OCI-LY1 (cell line): ENCODE measurements around the gene GORASP1.

Experiments
- H2AFZ ChIP-seq: fragments of 200-600 bp; sonication (generic), shearing (Covaris generic); 2 replicates; pipeline ENCODE4 v1.6.0; 2014; ENCODE audit warnings: antibody characterized with exemption, mild to moderate bottlenecking, low read length
- H3F3A ChIP-seq: fragments of 200-600 bp; sonication (generic), shearing (Covaris generic); 2 replicates; pipeline ENCODE4 v1.6.0; 2014; ENCODE audit warnings: mild to moderate bottlenecking, antibody characterized with exemption, low read length, moderate library complexity; ENCODE audit not compliant: insufficient read depth
- H3K27ac ChIP-seq: fragments of 200-600 bp; sonication (generic); 2 replicates; pipeline ENCODE4 v1.5.1; 2014; ENCODE audit warnings: low read length, mixed run types, mild to moderate bottlenecking, low read depth; ENCODE audit not compliant: poor library complexity, severe bottlenecking
- H3K27me3 ChIP-seq: fragments of 200-600 bp; sonication (generic); 2 replicates; pipeline ENCODE4 v1.6.0; 2014; ENCODE audit warnings: antibody characterized with exemption, mild to moderate bottlenecking, low read length, moderate library complexity; ENCODE audit not compliant: insufficient read depth
- H3K36me3 ChIP-seq: fragments of 200-600 bp; sonication (generic); 2 replicates; pipeline ENCODE4 v1.6.1; 2014; ENCODE audit warnings: mild to moderate bottlenecking, antibody characterized with exemption, low read length, moderate library complexity, mixed read lengths; ENCODE audit not compliant: insufficient read depth
- H3K4me1 ChIP-seq: fragments of 200-600 bp; sonication (generic); 2 replicates; pipeline ENCODE4 v1.5.1; 2014; ENCODE audit warnings: mild to moderate bottlenecking, low read length, moderate library complexity; ENCODE audit not compliant: insufficient read depth, severe bottlenecking
- H3K4me2 ChIP-seq: fragments of 200-600 bp; sonication (generic), shearing (Covaris generic); 2 replicates; pipeline ENCODE4 v1.6.1; 2014; ENCODE audit warnings: low read length
- H3K4me3 ChIP-seq: fragments of 200-600 bp; sonication (generic); 2 replicates; pipeline ENCODE4 v1.5.1; 2014; ENCODE audit warnings: low read length, low read depth, mild to moderate bottlenecking, mixed read lengths; ENCODE audit not compliant: poor library complexity, severe bottlenecking
- H3K79me2 ChIP-seq: fragments of 200-600 bp; shearing (Covaris generic); 2 replicates; pipeline ENCODE4 v1.6.1; 2016; ENCODE audit warnings: mixed run types, low read length, mixed read lengths; ENCODE audit not compliant: insufficient read depth
- H3K9ac ChIP-seq: fragments of 200-600 bp; sonication (generic), shearing (Covaris generic); 2 replicates; pipeline ENCODE4 v1.6.1; 2014; ENCODE audit warnings: mild to moderate bottlenecking, low read length, mixed read lengths
- H3K9me2 ChIP-seq: fragments of 200-600 bp; sonication (generic), shearing (Covaris generic); 2 replicates; pipeline ENCODE4 v1.6.1; 2014; ENCODE audit warnings: low read depth, mild to moderate bottlenecking, low read length, mixed read lengths
- H3K9me3 ChIP-seq: fragments of 200-600 bp; shearing (Covaris generic); 2 replicates; pipeline ENCODE4 v1.6.1; 2014; ENCODE audit warnings: low read length, mixed read lengths
- H4K20me1 ChIP-seq: fragments of 200-600 bp; sonication (generic), shearing (Covaris generic); 2 replicates; pipeline ENCODE4 v1.6.0; 2016; ENCODE audit warnings: mild to moderate bottlenecking, low read length; ENCODE audit not compliant: insufficient read depth
- CTCF ChIP-seq: fragments of 200-600 bp; sonication (generic), shearing (Covaris generic); IDR thresholded peaks from 2 replicates; pipeline ENCODE4 v1.5.1; 2017; ENCODE audit warnings: mild to moderate bottlenecking, antibody characterized with exemption, low read length, moderate library complexity, mixed read lengths
- EZH2 ChIP-seq: fragments of 200-600 bp; sonication (generic), shearing (Covaris generic); IDR thresholded peaks from 2 replicates; pipeline ENCODE4 v1.8.0; 2017; ENCODE audit warnings: borderline replicate concordance, mixed run types, mild to moderate bottlenecking, antibody characterized with exemption, low read length, moderate library complexity, mixed read lengths

GORASP1 gene

DNA sequence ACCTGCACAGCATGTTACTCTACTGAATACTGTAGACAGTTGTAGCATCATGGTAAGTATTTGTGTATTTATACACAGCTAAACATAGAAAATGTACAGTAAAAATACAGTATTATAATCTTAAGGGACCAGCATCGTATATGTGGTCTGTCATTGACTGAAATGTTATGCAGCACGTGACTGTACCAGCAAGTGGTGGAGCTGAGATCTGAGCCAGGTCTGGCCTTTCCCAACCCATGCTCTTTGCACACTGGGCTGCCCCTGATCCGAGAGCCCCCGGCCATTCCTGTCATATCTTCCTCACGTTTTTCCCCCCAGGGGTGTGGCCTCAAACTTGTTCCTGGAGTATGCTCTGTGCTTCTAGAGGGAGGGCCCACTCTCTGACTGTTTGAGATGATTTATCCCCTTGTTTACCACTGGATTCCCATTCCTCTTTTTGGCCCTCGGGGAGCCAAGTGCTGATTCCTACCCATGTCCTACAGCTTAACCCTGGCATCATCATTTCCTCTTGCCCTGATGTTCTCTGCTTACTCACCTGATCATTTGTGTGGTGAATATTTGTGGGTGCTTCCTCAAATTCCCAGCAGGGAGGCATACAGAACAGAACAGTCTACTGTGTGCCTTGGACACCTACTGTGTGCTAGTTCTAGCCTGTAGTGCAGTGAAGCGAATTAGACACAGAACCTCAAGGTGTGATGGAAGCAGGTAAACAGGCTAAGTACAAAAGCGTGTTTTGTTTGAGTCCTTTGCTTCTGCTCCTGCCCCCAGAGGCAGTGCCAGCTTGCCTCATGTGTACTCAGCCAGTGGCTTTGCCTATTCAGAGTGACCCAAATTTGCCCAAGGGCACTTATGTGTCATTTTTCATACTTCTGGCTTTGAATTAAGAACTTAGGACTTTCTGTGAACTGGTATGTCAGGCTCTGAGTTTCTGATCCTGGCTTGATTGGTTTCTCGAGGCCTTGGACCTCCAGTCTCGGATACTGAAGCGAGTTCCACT lies 25.0 kb upstream of the GORASP1 start:
- H3K9me3 ChIP-seq, result no peaks in the 10 kb centered on the region
- no peaks in the 10 kb centered on the region for H3K79me2 ChIP-seq
- no peak for TF ChIP-seq EZH2
- no peak for TF ChIP-seq CTCF
- H3K27ac ChIP-seq, result no peak overlapping the region
- H4K20me1 ChIP-seq, result no peaks in the 10 kb centered on the region
- H3F3A ChIP-seq, result no peaks in the 10 kb centered on the region
- peaks cover 10% of the 10 kb centered on the region for H3K4me1 ChIP-seq
- H3K4me2 ChIP-seq, result no peak overlapping the region
- no peaks in the 10 kb centered on the region for H3K9me2 ChIP-seq
- H3K36me3 ChIP-seq, result no peaks in the 10 kb centered on the region
- H3K27me3 ChIP-seq, result no peaks in the 10 kb centered on the region
- no peak overlapping the region for H2AFZ ChIP-seq
- H3K9ac ChIP-seq, result no peak overlapping the region
- no peak overlapping the region for H3K4me3 ChIP-seq

DNA sequence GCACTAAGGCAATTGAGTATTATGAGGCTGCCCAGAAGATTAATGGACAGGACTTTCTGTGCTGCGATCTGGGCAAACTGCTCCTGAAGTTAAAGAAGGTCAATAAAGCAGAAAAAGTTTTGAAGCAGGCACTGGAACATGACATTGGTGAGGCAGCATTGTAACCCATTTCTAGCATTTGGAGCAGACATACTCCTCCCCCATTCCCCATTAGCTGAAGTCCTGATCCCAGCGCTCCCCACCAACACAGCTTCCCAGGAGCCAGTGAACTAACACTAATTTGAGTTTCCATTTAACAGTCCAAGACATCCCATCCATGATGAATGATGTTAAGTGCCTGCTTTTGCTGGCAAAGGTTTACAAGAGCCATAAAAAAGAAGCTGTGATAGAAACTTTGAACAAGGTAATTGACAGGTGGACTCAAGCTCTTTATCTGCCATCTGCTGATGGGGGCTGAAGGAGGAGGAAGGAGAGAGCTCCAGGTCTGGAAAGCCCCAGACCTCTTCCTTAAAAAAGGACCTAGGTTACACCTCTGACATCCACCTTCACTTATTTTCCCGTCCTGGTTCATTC lies 23.4 kb upstream of the GORASP1 start:
- no peak for TF ChIP-seq CTCF
- TF ChIP-seq EZH2, result no peak
- no peak overlapping the region for H3K4me2 ChIP-seq
- H4K20me1 ChIP-seq, result no peaks in the 10 kb centered on the region
- no peaks in the 10 kb centered on the region for H3F3A ChIP-seq
- no peak overlapping the region for H3K4me3 ChIP-seq
- no peaks in the 10 kb centered on the region for H3K9me2 ChIP-seq
- H3K79me2 ChIP-seq, result no peaks in the 10 kb centered on the region
- peaks cover 18% of the 10 kb centered on the region for H3K4me1 ChIP-seq
- no peaks in the 10 kb centered on the region for H3K9me3 ChIP-seq
- no peaks in the 10 kb centered on the region for H3K27me3 ChIP-seq
- no peak overlapping the region for H2AFZ ChIP-seq
- H3K27ac ChIP-seq, result no peak overlapping the region
- no peak overlapping the region for H3K9ac ChIP-seq
- H3K36me3 ChIP-seq, result no peaks in the 10 kb centered on the region

DNA sequence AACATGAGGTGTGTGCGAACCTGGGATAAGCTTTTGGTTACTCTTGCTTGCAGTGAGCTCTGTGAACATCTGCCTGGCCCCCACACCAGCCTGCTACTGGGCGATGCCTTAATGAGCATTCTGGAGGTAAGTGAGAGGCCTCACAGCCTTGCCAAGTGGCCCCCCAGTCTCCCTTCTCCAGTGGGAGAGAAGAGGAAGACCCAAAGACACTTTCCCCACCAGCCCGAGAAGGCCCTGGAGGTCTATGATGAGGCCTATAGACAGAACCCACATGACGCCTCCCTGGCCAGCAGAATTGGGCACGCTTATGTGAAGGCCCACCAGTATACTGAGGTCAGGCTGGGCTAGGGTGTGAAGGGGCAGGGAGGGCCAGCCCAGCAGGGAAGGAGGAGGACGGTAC lies 22.6 kb upstream of the GORASP1 start:
- H3K4me3 ChIP-seq, result no peak overlapping the region
- no peak overlapping the region for H3K9ac ChIP-seq
- no peak overlapping the region for H3K4me2 ChIP-seq
- no peaks in the 10 kb centered on the region for H3K27me3 ChIP-seq
- H3K79me2 ChIP-seq, result no peaks in the 10 kb centered on the region
- no peaks in the 10 kb centered on the region for H3F3A ChIP-seq
- H4K20me1 ChIP-seq, result no peaks in the 10 kb centered on the region
- H3K9me2 ChIP-seq, result no peaks in the 10 kb centered on the region
- H3K4me1 ChIP-seq, result peaks cover 23% of the 10 kb centered on the region
- no peaks in the 10 kb centered on the region for H3K36me3 ChIP-seq
- H3K9me3 ChIP-seq, result no peaks in the 10 kb centered on the region
- no peak overlapping the region for H2AFZ ChIP-seq
- no peak for TF ChIP-seq CTCF
- no peak overlapping the region for H3K27ac ChIP-seq
